T-helper 22 cell (primary cell): ENCODE results near the gene FNTB.

ENCODE experiments used
- DNase-seq: peaks from one replicate; pipeline ENCODE4 v3.0.0-alpha.2; 2020; ENCODE audit warnings: low read depth

Gene FNTB

GRCh38 chr14:64986648-64987437 is at the start of gene FNTB:
Gene FNTB, plus strand, starts transcription at chr14:64986895. Its CDS starts 59 bp downstream, at chr14:64986954.
- peak; percentile 86 for DNase-seq

DNA sequence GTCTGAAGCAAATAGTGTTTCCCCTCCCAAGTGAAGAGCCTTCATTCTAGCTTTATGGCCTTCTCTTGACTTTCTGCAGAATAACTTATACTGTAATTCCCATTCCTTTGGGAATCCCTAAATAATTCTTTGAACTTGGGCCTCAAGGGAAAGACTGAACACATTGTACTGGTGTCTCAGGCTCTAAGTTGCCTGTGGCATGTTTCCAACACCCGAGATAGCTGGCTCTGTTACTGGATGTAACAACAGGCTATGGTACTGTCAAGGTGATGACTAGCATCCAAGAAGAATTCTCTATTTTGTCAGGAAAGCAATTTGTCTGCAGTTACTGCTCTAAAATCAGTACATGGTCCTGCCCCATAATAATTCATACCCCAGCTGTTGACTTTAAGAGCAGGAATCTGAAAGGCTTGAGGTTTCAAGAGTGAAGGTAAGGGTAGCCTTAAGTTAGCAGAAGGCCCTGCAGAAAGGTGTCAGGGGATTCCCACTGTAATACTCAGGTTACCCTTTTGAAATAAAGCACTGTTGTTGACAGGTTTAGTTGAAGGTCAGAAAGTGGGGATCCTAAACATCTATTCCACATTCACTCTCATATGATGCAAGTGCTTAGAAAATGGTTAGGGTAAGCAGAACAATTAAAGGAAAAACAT is 49.4 kb upstream of the FNTB start:
- DNase-seq, result no peak

DNA sequence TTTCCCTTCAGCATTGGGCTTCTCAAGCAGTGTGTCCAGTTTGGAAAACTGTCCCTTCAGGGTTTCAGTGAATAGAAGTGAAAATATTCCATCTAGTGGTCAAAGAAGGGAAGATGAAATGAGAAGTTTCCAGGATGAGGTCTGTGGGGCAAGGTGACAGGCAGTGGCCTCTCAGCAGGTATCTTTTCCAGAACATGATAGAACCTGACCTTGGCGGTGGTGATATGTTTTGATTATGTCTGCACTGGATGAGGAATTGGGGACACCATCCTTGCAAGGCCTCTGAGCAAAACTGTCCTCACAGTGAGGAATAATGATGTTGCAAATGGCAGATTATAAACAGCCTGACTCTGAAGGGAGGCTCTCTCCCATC is 48.9 kb upstream of the FNTB start:
- DNase-seq, result no peak

GRCh38 chr14:64938972-64939816 is 47.5 kb upstream of the FNTB start:
- DNase-seq, result no peak

DNA sequence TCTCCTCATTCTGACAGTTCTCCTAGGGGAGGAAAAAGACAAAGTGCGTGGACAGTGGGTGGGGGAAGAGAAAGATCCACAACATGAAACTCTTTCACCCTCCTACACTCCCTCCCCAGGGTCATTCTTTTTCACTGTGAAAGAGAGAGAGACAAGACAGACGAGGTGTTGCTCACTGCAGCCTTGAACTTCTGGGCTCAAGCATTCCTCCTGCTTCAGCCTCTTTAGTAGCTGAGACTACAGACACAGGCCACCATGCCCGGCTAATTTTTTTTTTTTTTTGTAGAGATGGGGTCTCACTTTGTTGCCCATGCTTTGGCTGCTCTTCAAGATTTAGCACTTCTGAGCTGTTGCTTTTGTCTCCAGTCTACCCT is 46.9 kb upstream of the FNTB start:
- DNase-seq, result no peak

DNA sequence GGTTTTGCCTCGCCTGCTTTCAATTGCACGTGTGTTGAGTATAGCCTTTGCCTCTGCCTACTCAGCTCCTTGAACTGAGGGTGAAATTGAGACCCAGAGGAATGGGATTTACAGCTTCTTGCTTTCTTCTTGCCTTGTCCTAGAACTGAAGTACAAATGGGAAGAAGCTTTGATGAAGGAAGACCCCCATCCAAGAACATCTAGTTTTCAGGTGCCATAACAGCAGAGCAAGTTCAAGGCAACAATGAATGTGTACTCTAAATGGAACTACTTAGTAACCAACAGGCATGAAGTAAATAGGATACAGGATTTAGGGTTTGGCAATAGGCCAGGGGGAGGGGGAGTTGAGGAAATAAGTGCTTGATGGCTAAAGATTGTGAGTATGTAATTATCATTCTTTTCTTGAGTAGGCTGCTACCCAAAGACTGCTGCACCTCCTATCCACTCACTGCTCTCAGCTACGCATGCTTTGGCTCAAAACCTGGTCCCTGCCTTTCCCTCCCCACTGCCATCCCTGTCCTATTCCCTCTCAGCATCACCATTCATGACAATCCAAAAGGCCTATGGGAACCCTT is 46.3 kb upstream of the FNTB start:
- DNase-seq, result no peak

GRCh38 chr14:64942531-64943111 is 44.1 kb upstream of the FNTB start, which contains the start of gene GPX2:
Gene GPX2, minus strand, starts transcription at chr14:64942745. Its CDS starts 19 bp downstream, at chr14:64942726.
- DNase-seq, result no peak

DNA sequence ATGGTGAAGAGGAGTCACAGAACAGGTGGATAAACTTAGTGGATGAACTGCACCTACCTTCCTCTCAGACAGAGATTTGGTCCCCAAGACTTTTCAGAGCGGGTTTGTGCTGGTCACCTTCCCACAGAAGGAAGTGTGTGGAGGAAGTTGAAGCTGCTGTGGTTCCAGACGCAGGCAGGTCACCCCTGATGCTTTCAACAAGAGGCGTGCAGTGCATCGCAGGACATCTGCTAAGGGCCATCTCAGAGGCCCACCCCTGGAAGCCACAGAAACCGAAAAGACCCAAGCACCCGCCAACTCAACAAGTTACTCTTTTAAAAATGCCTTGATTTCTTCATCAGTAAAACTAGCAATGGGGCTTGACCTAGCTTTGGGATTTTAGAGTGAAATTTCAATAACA is 43.1 kb upstream of the FNTB start:
- DNase-seq, result no peak

GRCh38 chr14:64944041-64944440 is 42.7 kb upstream of the FNTB start:
- no peak for DNase-seq

GRCh38 chr14:64944861-64945260 is 41.8 kb upstream of the FNTB start:
- DNase-seq, result no peak

DNA sequence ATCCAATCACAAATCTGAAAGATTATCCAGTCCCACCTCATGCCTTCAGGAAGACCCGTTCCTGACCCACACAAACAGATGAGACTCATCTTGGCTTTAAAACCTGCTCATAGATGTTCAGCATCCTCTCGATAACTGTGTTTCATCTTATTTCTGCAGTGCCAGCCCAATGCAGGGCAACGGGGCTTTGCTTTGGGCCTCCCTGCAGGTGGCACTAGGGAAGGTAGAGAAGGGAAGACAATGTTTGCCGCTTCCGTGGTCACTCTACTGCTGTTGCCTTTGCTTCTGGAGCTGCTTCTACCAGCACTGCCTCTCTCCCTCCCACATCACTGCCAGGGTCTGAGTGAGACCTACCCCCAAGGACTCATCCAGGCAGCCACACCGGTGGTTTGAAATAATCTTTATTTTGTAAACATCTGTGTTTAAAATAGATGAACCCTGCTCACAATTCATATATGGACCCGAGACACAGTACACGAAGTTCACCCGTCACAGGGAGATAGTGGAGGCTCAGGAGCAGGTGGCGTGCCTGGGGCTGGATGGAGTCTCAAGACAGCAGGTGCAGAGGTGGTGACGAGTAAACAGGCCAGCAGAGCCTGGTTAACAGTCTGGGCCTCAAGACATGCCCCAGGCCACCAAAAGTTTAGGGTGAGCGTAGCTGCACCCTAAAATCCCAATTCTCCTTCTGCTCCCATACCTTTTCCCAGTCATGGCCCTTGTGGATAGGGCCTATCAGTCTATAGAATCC is 41.1 kb upstream of the FNTB start:
- DNase-seq, result no peak

DNA sequence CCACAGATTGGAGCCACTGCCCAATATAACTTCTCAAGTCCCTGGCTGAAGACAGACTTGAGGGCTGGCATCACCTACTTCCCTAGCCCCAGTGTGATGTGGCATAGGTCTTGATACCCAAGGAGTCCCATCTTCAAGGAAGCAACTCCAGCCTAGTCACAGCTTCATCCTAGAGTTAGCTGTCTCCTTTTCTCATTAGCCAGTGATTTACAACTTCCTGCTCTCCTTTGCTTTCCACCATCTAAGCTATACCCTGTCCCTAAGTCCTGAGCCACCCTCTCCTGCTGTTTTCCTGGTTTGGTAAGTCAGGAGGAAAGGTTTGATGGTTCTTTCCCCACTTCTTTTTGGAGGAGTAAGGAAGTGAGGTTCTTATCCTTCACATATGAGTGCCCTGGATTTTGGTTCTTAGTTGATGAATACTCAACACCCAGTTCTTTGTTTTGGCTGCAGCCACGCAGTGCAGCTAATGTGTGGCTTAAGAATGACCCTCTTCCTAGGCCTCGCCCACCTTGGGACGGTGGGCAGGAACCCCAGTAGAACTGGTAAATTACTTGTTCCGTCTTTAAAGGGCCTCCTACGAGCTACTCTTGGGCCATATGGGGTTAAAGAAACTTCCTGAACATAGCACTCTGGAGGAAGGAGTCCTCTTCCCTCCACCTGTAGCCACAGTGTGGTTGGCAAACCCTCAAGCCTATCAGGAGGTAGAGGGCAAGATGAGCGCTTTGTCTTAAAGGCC is 40.2 kb upstream of the FNTB start:
- no peak for DNase-seq

DNA sequence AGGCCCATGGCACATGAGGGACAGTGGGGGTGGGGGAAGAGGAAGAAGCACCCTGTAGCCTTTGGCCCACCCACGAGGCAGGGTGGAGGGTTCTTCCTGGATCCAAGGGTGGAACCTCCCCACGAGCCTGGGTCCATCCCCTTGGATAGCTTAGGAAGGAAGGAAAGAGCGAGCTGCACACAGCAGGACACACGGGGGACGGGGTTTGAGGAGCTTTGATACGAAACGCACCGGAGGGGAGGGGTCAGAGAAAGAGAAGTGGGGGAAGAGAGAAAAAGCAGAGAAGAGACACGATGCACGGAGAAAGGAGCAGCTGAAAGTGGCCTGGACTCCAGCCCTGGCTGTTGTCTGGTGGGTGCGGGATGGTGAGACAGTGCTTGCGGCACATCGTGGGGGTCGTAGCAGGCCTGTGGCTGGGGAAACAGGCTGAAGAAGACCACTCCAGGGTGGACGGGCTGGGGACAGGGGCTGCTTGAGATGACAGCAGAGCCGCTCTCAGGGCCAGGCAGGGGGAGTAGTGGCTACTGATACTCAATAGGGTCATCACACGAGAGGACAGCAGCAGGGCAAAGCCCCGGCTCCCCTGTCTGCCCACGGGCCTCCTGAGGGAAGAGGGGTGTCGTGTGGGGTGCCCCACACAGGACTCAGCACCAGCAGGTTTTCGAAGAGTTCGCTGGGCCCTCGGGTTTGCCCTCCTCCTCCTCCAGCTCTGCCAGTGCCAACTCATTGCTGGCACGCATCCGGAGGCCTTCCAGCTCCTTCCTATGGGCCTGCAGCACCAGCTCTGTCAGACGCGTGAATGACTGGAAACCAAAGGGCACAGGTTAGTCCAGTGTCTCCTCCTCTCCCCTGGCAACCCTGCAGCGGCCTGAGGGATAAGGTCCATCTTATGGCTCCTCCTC is 38.7 kb upstream of the FNTB start:
- no peak for DNase-seq

DNA sequence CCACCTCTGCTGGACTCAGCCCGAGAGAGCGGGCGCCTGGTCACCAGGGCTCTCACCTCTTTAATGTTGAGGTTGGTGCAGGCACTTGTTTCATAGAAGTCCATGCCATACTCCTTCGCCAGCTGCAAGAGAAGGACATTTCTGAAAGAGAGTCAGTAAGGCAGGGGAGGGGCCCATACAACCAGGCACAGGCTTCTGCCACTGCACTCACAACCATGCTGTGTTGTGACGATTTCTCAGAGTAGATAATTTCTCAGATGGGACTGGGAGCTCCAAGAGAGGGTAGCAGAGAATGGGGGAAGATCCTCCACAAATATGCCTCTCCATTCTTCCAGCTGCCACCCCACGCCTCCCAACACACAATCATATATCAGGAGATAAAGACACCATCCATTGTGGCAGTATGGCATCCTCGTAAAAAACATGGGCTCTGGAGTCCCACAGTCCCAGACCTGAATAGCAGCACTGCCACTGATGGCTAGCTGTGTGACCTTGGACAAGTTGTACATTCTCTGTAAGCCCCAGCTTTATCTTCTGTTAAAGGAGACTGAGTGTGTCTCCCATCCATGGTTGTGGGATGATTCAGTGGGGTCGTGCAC is 38.0 kb upstream of the FNTB start:
- DNase-seq, result no peak

DNA sequence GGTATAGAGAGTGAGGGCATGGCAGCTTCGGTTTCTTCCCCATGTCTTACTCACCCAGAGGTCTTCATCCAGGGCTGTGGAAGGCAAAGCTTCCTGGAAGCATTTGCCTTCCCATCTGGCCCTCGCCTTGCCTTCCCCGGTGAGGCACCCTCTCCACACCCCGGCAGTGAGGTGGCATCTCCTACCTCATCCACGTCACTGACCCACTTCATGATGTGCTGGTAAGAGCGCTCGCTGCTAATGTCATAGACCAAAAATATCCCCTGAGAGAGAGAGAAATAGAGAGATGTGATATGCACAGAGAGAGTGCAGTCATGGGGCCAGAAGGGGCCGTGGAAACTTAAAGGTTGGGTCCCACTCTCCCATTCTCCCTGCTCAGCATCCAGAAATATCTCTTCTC is 35.8 kb upstream of the FNTB start:
- DNase-seq, result no peak

- no peak for DNase-seq
These were observed 35.4 kb upstream of the FNTB start for GRCh38 chr14:64951291-64951690.

DNA sequence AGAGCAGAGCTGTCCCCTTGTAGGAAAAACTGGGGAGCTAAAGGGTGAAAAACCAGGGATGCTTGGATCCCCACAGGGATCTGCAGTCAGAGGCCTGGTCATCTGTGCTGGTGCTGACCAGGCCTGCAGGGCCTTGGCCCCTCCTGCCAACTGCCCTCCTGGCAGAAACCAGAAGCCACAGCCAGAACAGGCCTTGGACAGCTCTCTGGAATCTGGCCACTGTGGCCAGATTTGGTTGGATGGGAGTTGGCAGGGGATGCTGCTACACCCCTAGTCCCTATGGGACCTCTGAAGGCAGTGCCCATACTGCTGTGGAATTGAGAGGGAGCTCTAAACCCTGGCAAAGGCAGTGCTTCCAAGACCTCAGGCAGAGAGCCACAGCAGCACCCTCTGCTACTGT is 35.0 kb upstream of the FNTB start:
- DNase-seq, result no peak

DNA sequence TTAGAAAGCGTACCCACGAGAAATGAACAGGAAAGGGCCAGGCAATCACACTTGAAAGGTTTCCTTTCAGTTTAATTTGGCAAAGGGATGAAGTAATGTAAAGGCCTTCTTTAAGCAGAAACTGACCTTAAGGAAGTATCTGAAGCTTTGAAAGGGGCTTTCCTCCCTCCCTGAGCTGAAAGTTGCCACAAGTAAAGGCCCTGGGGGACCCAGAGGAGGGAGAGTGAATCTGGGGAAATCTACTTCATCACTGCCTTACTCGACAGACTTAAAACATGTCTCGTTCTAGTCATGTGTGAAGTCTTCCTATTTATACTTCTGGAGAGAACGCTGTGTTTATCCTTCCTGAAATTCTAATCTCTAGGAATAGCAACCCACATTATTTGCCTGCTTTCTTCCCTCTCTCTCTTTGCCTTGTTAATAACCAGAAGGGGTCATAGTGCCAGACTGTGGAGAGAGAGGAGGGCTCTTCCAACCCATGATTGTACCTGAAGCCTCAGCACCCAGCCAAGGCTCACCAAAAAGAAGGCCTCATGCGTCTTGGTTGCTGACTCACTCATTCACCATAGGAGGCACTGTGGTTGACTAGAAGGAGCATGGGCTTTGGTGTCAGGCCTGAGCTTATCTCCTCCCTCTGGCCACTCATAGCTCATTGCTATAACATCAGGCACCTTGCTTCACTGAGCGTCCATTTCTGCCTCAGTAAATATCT is 33.9 kb upstream of the FNTB start:
- DNase-seq, result no peak

DNA sequence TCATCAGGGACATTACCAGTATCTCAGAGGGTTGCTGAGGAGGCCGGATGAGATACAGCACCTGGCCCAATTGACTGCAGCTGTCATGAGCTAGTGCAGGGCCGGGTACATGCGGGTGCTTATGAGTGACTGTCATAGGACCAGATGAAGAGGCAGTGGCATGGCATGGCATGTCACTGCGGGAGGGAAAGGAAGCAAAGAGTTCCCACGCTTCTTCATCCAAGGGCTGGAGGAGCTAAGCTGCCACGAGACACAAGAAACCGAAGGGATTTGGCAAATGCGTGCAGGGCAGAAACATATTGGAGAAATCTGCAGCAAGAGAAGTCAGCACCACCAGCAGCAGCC is 33.4 kb upstream of the FNTB start:
- DNase-seq, result no peak
